Smooth muscle cell (in vitro differentiated cells): ENCODE data around the gene DCST2. TPM values are rescaled to one million over a fixed set of nuclear protein-coding genes. Genes with fewer than 3 reads are reported as not detected.
"Not testable (repeated sequence)": the region's sequence is repeated elsewhere in the genome, so short reads cannot be mapped to it uniquely, and the experiment has no call there.

ENCODE experiments used
- DNase-seq: peaks from one replicate; lab custom pipeline; 2025; ENCODE audit not compliant: unreplicated experiment; lab: John Stamatoyannopoulos, UW
- H2AFZ ChIP-seq: fragments of 200-600 bp; sonication (generic); 2 replicates; pipeline ENCODE4 v1.6.0; 2016; ENCODE audit warnings: antibody characterized with exemption, low read depth, mild to moderate bottlenecking
- H3F3A ChIP-seq: fragments of 200-600 bp; sonication (generic); 2 replicates; pipeline ENCODE4 v1.6.0; 2017; ENCODE audit warnings: antibody characterized with exemption, low read depth
- H3K27ac ChIP-seq: fragments of 200-600 bp; sonication (generic); 2 replicates; pipeline ENCODE4 v1.5.1; 2016; ENCODE audit warnings: low read depth, mild to moderate bottlenecking
- H3K27me3 ChIP-seq: fragments of 200-600 bp; sonication (generic); 2 replicates; pipeline ENCODE4 v1.6.1; 2016; ENCODE audit warnings: low read depth, mild to moderate bottlenecking
- H3K36me3 ChIP-seq: fragments of 200-600 bp; sonication (generic); 2 replicates; pipeline ENCODE4 v1.5.1; 2016; ENCODE audit warnings: low read depth
- H3K4me1 ChIP-seq: fragments of 200-600 bp; sonication (generic); 2 replicates; pipeline ENCODE4 v1.5.1; 2016; ENCODE audit warnings: low read depth
- H3K4me2 ChIP-seq: fragments of 200-600 bp; sonication (generic); 2 replicates; pipeline ENCODE4 v1.6.0; 2016; ENCODE audit warnings: mild to moderate bottlenecking
- H3K4me3 ChIP-seq: fragments of 200-600 bp; sonication (generic); 2 replicates; pipeline ENCODE4 v1.5.1; 2016; ENCODE audit warnings: mild to moderate bottlenecking
- H3K79me2 ChIP-seq: fragments of 200-600 bp; sonication (generic); 2 replicates; pipeline ENCODE4 v1.6.0; 2016; ENCODE audit warnings: low read depth, mild to moderate bottlenecking
- H3K9ac ChIP-seq: fragments of 200-600 bp; sonication (generic); 2 replicates; pipeline ENCODE4 v1.6.0; 2016; ENCODE audit warnings: low read depth
- H3K9me3 ChIP-seq: fragments of 200-600 bp; sonication (generic); replicated peaks from 2 replicates; pipeline ENCODE4 v1.5.1; 2016; ENCODE audit warnings: low read depth
- H4K20me1 ChIP-seq: fragments of 200-600 bp; sonication (generic); 2 replicates; pipeline ENCODE4 v1.6.0; 2016; ENCODE audit warnings: low read depth
- WGBS: methylation state at CpG from one replicate; pipeline ENCODE4 v1.1.7; 2016; ENCODE audit warnings: low lambda C conversion rate; 5-methylcytosine and 5-hydroxymethylcytosine counted together
- polyA plus RNA-seq: library from polyadenylated mRNA; unstranded; fragments of >200 nt; fragmentation: Nextera tagmentation; extraction: Ambion mirVana; gene quantifications from 2 replicates; pipeline ENCODE4 v1.2.1, GENCODE V29; 2016
- total RNA-seq: library from RNA; depleted of rRNA; stranded (reverse); fragments of >200 nt; gene quantifications from 2 replicates; pipeline ENCODE4 v1.2.3, GENCODE V29; 2014
- TF ChIP-seq, protein P1 (sequence below): fragments of 200-600 bp; sonication (generic); IDR thresholded peaks from 2 replicates; pipeline ENCODE4 v1.5.1; 2017; ENCODE audit warnings: borderline replicate concordance, mild to moderate bottlenecking, antibody characterized with exemption; ENCODE audit not compliant: insufficient read depth, poor library complexity, severe bottlenecking

Gene DCST2
- total and polyA plus RNA-seq, 2 experiments from 2014 or later: 1.3 TPM; not detected in 1

DNA sequence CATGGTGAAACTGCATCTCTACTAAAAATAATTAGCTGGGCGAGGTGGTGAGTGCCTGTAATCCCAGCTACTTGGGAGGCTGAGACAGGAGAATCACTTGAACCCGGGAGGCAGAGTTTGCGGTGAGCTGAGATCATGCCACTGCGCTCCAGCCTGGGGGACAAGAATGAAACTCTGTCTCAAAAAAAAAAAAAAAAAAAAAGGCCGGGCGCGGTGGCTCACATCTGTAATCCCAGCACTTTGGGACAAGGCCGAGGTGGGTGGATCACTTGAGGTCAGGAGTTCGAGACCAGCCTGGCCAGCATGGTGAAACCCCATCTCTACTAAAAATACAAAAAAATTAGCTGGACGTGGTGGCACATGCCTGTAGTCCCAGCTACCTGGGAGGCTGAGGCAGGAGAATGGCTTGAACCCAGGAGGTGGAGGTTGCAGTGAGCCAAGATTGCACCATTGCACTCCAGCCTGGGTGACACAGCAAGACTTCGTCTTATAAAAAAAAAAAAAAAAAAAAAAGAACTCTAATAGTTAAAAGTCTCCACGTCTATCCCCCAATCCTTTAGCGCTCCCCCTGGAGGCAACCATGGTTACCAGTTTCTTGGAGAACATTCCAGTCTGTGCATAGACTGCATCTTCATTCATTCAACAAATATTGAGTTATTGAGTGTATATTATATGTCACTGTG, 38.1 kb downstream of the DCST2 start:
- H3K4me1 ChIP-seq, H3K4me2 ChIP-seq, H3K27ac ChIP-seq, H3F3A ChIP-seq, H4K20me1 ChIP-seq, H2AFZ ChIP-seq, H3K27me3 ChIP-seq, H3K36me3 ChIP-seq, H3K4me3 ChIP-seq, H3K79me2 ChIP-seq, H3K9ac ChIP-seq, DNase-seq, H3K9me3 ChIP-seq: not testable (repeated sequence)
- TF ChIP-seq, protein P1, sequence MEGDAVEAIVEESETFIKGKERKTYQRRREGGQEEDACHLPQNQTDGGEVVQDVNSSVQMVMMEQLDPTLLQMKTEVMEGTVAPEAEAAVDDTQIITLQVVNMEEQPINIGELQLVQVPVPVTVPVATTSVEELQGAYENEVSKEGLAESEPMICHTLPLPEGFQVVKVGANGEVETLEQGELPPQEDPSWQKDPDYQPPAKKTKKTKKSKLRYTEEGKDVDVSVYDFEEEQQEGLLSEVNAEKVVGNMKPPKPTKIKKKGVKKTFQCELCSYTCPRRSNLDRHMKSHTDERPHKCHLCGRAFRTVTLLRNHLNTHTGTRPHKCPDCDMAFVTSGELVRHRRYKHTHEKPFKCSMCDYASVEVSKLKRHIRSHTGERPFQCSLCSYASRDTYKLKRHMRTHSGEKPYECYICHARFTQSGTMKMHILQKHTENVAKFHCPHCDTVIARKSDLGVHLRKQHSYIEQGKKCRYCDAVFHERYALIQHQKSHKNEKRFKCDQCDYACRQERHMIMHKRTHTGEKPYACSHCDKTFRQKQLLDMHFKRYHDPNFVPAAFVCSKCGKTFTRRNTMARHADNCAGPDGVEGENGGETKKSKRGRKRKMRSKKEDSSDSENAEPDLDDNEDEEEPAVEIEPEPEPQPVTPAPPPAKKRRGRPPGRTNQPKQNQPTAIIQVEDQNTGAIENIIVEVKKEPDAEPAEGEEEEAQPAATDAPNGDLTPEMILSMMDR: peak; percentile 39
- WGBS: 61% methylated on average over 10 of the region's 13 CpGs

DNA sequence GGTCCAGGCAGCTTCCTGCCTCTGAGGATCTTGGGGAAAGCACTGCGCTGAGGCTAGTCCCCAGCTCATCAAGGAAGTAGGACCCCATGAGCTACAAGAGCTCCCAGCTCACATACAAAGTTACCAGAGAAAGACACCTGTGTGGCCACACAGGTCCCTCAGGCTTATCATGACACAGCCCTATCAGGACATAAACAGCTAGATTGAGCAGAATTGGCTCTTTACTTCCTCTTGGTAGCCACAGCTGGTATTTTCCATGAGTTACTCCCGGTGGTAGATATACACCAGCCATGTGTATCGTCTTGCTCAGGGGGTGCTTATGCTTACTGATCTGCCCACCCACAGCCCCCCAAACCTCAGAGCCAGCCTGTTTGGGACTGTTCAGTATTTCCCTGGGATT, 39.0 kb downstream of the DCST2 start:
- Histone ChIP-seq H3F3A (no peaks in the 10 kb centered on the region), H3K36me3 (no peaks in the 10 kb centered on the region), H2AFZ (no peak overlapping the region), H4K20me1 (no peaks in the 10 kb centered on the region), H3K4me1 (peaks cover under 1% of the 10 kb centered on the region), H3K79me2 (no peaks in the 10 kb centered on the region), H3K9me3 (no peaks in the 10 kb centered on the region), H3K4me3 (no peak overlapping the region), H3K27ac (no peak overlapping the region), H3K27me3 (no peaks in the 10 kb centered on the region), H3K9ac (no peak overlapping the region), H3K4me2 (no peak overlapping the region)
- TF ChIP-seq, protein P1: no peak
- DNase-seq: no peak
- 86% methylated on average over 3 of the region's 3 CpGs for WGBS

DNA sequence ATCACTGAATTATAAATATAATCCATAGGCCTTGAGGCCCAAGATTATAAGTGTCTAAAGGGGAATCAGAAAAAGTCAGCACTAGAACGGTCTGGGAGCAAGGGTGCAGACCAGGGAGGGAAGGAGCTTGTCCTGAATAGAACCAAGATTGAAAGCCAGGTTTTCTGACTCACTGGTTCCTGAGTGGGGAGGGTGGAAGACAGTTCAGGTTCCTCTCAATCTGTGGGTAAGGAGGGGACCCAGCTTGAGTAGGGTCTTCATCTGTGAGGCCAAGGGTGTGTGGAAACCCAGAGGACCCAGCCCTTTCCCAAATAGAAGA, 39.4 kb downstream of the DCST2 start:
- H2AFZ ChIP-seq: no peak overlapping the region
- no peak overlapping the region for H3K4me2 ChIP-seq
- H3K27ac ChIP-seq: no peak overlapping the region
- TF ChIP-seq, protein P1: no peak
- no peak overlapping the region for H3K9ac ChIP-seq
- no peak for DNase-seq
- no peaks in the 10 kb centered on the region for H3K36me3 ChIP-seq
- H3K79me2 ChIP-seq: peaks cover under 1% of the 10 kb centered on the region
- H3K4me1 ChIP-seq: no peaks in the 10 kb centered on the region
- H3F3A ChIP-seq: no peaks in the 10 kb centered on the region
- H4K20me1 ChIP-seq: no peaks in the 10 kb centered on the region
- H3K9me3 ChIP-seq: no peaks in the 10 kb centered on the region
- H3K4me3 ChIP-seq: no peak overlapping the region
- 95% methylated on average over 1 of the region's 1 CpG for WGBS
- no peaks in the 10 kb centered on the region for H3K27me3 ChIP-seq
